Cardiac fibroblast (primary cell): ENCODE data around the gene ITGA11.

Source experiments
- DNase-seq, 2 donors: peaks; one replicate each; pipeline versions ENCODE4 v3.0.0 to v3.0.0-alpha.2; 2010; ENCODE audit warnings: low read depth in 2 of 2
- H3K4me3 ChIP-seq, 2 donors: replicated peaks in 1 of 2; 1 replicate in 1 of 2; 2 replicates in 1 of 2; pipeline ENCODE4 v1.5.1; 2011; ENCODE audit warnings: low read depth in 2 of 2, low read length in 2 of 2, mild to moderate bottlenecking in 2 of 2, moderate library complexity in 1 of 2
- TF ChIP-seq, protein P1 (sequence below): IDR thresholded peaks from one replicate; pipeline ENCODE4 v1.5.1; 2011; ENCODE audit warnings: low read depth, mild to moderate bottlenecking, low read length, inconsistent platforms

ITGA11 gene

GRCh38 chr15:68335251-68335650, 96.7 kb downstream of the ITGA11 start:
- H3K4me3 ChIP-seq: no peak overlapping the region
- TF ChIP-seq, protein P1, sequence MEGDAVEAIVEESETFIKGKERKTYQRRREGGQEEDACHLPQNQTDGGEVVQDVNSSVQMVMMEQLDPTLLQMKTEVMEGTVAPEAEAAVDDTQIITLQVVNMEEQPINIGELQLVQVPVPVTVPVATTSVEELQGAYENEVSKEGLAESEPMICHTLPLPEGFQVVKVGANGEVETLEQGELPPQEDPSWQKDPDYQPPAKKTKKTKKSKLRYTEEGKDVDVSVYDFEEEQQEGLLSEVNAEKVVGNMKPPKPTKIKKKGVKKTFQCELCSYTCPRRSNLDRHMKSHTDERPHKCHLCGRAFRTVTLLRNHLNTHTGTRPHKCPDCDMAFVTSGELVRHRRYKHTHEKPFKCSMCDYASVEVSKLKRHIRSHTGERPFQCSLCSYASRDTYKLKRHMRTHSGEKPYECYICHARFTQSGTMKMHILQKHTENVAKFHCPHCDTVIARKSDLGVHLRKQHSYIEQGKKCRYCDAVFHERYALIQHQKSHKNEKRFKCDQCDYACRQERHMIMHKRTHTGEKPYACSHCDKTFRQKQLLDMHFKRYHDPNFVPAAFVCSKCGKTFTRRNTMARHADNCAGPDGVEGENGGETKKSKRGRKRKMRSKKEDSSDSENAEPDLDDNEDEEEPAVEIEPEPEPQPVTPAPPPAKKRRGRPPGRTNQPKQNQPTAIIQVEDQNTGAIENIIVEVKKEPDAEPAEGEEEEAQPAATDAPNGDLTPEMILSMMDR: no peak
- peak in 1 of 2 donors; percentile 38 for DNase-seq

DNA sequence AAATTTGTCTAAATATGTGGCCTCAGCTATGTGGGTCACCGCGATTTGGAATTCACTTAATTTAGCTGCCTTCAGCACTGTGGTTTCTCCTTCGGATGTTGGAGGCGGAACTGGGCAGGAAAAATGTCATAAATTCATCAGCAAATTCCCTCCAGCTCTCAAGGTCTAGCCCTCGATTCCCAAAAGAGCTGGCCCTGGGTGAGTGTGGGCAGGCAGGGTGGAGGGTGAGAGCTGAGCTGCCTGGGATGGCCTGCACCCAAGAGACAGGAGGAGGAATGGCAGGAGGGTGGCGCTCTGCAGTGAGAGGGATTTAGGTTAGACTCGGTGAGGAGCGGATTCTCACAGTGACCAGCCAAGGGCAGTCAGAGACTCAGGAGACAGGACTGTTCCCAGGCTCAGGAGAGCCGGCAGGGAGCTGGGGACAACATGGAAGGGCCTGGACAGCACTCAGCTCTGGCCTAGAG, 97.3 kb downstream of the ITGA11 start:
- TF ChIP-seq, protein P1: no peak
- peak; percentile 38 to 63 for DNase-seq
- H3K4me3 ChIP-seq: no peak overlapping the region

DNA sequence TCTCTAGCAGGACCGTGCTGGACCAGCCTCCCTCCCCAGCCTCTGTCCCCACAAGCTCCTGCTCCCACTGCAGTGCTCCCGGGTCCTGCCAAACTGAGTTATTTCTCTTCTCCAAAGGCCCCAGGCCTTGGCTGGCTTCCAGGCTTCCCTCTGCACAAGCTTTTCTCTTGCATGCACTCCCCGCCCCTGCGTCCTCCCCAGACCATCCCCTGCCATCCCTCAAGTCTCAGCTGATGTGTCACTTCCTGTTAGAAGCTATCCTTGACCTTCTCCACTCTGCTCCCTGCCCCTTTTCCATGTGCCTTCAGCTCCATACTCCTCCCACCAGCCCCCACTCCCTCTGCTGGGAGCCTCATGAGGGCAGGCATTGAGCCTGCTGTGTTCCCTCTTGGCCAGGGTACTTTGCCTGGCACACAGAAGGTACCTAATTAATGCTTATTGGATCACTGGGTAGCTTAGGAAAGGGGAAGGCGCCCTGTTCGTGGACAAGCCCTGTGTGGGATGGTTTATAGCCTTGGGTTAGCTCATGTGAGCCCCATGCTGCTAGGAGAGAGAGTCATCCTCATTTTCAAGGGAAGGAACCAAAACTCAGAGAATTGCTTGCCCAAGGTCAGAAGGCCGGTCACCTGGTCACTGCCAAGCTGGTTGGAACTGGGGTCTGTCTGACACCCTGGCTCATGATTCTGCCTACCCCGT, 98.0 kb downstream of the ITGA11 start:
- DNase-seq: peak; percentile 63 to 69
- TF ChIP-seq, protein P1: no peak
- no peak overlapping the region for H3K4me3 ChIP-seq

DNA sequence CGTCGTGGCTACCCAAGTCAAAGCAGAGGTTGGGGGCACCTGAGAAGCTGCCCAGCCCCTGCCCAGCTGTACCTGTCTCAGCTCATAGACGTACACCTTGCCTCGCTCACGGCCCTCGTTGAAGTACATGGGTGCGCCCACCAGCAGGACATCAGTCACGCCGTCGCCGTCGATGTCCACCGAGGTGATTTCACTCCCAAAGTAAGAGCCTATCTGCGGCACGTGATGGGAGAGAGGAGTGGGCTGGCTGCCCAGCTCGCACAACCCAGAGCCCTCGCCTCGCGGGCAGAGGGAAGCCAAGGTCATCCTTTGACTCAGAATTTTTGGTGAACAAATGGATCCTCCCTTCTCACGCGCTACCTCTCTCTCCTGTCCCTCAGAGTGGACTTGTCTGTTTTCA, 99.7 kb downstream of the ITGA11 start:
- H3K4me3 ChIP-seq: no peak overlapping the region
- no peak for DNase-seq
- TF ChIP-seq, protein P1: no peak

DNA sequence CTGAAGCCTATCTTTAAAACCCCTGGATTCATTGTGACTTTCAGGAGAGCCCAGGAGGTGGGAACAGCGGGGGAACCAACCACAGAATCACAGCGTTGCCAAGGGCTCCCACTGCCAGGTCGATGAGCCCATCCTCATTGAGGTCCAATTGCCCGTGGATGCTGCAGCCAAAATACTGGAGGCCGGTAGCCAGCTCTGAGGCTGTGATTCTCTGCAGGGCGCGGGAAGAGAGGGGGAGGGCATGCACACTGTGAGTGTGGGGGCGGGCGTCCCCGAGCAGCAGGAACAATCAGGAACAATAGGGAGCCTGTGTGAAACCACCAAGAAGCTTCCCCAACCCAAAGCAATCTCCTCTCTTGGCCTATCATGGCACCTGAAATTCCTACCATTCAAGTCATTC, 101.1 kb downstream of the ITGA11 start:
- TF ChIP-seq, protein P1: no peak
- DNase-seq: no peak

DNA sequence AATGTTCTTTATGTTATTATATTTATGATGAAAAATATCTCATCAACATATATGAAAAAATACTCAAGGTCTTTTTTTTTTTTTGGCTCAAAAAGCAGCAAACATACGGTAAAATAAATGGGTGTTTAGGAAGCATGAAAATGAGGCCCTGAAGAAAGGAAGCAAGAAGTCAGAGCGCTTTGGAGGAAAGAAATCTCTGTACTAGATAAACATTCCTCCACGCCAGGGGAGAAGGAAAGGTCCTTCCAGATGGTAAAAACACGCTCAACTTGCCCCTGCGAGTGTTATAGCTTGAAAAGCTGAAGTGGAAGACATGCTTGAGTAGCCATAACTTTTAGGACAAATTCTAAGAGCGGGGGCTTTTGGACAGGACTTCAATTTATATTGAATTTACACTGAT, 101.5 kb downstream of the ITGA11 start:
- TF ChIP-seq, protein P1: no peak
- DNase-seq: no peak

More for the DNA sequence above, 101.1 kb downstream of the ITGA11 start:
- H3K4me3 ChIP-seq: no peak overlapping the region

DNA sequence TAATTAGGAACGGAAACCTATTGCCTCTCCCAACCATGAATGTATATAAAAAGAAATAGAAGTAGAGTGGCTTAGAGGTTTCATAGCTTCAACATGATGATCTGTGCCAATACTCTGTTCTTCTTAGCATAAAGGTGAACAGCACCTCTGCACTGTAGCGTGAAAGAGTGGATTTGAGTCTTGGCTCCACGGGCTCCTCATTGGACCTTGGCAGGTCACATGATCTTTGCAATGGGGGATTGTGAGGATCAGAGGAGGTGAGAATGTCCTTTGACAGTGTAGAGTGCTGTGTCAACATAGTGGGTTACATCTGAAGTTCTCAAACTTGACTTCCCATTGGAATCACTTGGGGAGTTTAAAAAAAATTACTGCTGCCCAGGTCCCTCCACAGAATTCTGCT, 103.0 kb downstream of the ITGA11 start:
- TF ChIP-seq, protein P1: no peak
- no peak for DNase-seq
- H3K4me3 ChIP-seq: no peak overlapping the region

More for the DNA sequence above, 101.5 kb downstream of the ITGA11 start:
- H3K4me3 ChIP-seq: no peak overlapping the region
